HG02623 (cell line): Measurements from ENCODE around the gene SAYSD1.
A peak's percentile ranks its signal among the peaks of the same experiment; 100 is the strongest.

Experiments used
- ATAC-seq: cut with Tn5 transposase; IDR thresholded peaks from one replicate; pipeline ENCODE4 v1.9.1; 2021; ENCODE audit warnings: moderate library complexity; ENCODE audit not compliant: unreplicated experiment

Gene SAYSD1

GRCh38 chr6:39108041-39108839, 6.7 kb downstream of the SAYSD1 start:
- no peak for ATAC-seq

GRCh38 chr6:39107641-39108040, 7.3 kb downstream of the SAYSD1 start:
- ATAC-seq, result no peak

- ATAC-seq, result no peak
Observed at GRCh38 chr6:39107034-39107433, 8.0 kb downstream of the SAYSD1 start.

GRCh38 chr6:39104528-39104927, 10.5 kb downstream of the SAYSD1 start:
- ATAC-seq, result no peak

GRCh38 chr6:39102821-39103136, 12.2 kb downstream of the SAYSD1 start:
- ATAC-seq, result peak; percentile 37

GRCh38 chr6:39102071-39102820, 12.7 kb downstream of the SAYSD1 start:
- ATAC-seq, result peak; percentile 30

- ATAC-seq, result no peak
Observed at GRCh38 chr6:39100358-39100757, 14.6 kb downstream of the SAYSD1 start.

GRCh38 chr6:39095578-39095977, 19.4 kb downstream of the SAYSD1 start:
- no peak for ATAC-seq

GRCh38 chr6:39093149-39093708, 21.8 kb downstream of the SAYSD1 start:
- no peak for ATAC-seq

GRCh38 chr6:39092124-39092523, 22.9 kb downstream of the SAYSD1 start:
- ATAC-seq, result no peak

- ATAC-seq, result no peak
Observed at GRCh38 chr6:39091220-39091619, 23.8 kb downstream of the SAYSD1 start.

- ATAC-seq, result no peak
Observed at GRCh38 chr6:39090036-39090435, 24.9 kb downstream of the SAYSD1 start.

- ATAC-seq, result no peak
Observed at GRCh38 chr6:39088331-39088730, 26.7 kb downstream of the SAYSD1 start.

GRCh38 chr6:39087197-39087596, 27.8 kb downstream of the SAYSD1 start:
- ATAC-seq, result no peak

GRCh38 chr6:39086711-39087110, 28.3 kb downstream of the SAYSD1 start:
- no peak for ATAC-seq

GRCh38 chr6:39086294-39086693, 28.7 kb downstream of the SAYSD1 start:
- ATAC-seq, result peak; percentile 75

GRCh38 chr6:39085129-39085797, 29.7 kb downstream of the SAYSD1 start:
- no peak for ATAC-seq

- ATAC-seq, result no peak
Observed at GRCh38 chr6:39084506-39084905, 30.5 kb downstream of the SAYSD1 start.

- no peak for ATAC-seq
Observed at GRCh38 chr6:39083231-39083634, 31.8 kb downstream of the SAYSD1 start.

- no peak for ATAC-seq
Observed at GRCh38 chr6:39082310-39082709, 32.7 kb downstream of the SAYSD1 start.

GRCh38 chr6:39080246-39080875, 34.6 kb downstream of the SAYSD1 start:
- no peak for ATAC-seq
